Measurements from ENCODE around the gene ZYG11B. TPM values are rescaled to one million over a fixed set of nuclear protein-coding genes. Genes with fewer than 3 reads are reported as not detected.

Gene ZYG11B
- total and polyA plus RNA-seq, 9 of the 15 experiments (the other 6 are each of a cell fraction or from before 2014, with no cell fraction given): 4.9 to 22.2 (median 12.2) TPM

DNA sequence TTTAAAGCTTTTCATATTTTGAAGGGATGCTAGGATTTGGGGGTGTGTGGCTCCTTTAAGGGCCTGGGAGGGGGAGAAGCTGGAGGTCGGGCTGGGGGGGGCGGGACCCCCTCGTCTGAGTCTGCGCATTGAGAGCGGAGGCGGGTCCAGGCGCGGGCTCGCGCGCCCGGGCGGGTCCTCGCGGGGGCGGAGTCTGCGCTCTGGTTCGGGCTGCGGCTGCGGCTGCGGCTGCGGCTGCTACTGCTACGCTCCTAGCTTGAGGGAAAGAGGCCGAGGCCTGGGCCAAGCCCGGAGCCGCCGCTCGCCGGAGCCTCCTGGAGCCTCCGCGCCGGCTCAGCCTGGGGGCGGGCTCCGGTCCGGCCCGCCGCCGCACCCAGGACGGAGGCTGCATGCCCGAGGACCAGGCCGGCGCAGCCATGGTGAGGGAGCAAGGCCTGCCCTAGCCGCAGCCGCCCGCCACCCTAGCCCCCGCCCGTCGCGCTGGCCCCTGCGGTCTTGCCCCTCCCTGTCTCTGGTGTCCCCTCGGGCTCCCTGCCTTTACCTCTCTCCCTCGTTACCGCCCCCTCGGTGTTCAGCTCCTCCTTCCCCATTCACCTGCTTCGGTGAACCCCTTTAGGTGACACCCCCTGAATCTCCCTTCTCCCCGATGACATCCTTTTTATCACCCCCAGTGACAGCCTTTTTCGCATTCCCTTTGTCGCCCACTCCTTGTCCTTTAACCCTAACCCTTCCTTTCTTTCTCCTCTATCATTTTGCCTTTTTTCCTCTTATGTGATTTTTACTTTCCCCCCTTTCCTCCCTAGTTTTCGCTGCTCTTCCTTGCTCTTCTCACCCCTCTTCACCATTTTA lies at the start of gene ZYG11B (continued):
- TF ChIP-seq, protein P1, sequence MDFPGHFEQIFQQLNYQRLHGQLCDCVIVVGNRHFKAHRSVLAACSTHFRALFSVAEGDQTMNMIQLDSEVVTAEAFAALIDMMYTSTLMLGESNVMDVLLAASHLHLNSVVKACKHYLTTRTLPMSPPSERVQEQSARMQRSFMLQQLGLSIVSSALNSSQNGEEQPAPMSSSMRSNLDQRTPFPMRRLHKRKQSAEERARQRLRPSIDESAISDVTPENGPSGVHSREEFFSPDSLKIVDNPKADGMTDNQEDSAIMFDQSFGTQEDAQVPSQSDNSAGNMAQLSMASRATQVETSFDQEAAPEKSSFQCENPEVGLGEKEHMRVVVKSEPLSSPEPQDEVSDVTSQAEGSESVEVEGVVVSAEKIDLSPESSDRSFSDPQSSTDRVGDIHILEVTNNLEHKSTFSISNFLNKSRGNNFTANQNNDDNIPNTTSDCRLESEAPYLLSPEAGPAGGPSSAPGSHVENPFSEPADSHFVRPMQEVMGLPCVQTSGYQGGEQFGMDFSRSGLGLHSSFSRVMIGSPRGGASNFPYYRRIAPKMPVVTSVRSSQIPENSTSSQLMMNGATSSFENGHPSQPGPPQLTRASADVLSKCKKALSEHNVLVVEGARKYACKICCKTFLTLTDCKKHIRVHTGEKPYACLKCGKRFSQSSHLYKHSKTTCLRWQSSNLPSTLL (IDR thresholded peaks at IDR 0.05): peak; percentile 76
- TF ChIP-seq, protein P2, sequence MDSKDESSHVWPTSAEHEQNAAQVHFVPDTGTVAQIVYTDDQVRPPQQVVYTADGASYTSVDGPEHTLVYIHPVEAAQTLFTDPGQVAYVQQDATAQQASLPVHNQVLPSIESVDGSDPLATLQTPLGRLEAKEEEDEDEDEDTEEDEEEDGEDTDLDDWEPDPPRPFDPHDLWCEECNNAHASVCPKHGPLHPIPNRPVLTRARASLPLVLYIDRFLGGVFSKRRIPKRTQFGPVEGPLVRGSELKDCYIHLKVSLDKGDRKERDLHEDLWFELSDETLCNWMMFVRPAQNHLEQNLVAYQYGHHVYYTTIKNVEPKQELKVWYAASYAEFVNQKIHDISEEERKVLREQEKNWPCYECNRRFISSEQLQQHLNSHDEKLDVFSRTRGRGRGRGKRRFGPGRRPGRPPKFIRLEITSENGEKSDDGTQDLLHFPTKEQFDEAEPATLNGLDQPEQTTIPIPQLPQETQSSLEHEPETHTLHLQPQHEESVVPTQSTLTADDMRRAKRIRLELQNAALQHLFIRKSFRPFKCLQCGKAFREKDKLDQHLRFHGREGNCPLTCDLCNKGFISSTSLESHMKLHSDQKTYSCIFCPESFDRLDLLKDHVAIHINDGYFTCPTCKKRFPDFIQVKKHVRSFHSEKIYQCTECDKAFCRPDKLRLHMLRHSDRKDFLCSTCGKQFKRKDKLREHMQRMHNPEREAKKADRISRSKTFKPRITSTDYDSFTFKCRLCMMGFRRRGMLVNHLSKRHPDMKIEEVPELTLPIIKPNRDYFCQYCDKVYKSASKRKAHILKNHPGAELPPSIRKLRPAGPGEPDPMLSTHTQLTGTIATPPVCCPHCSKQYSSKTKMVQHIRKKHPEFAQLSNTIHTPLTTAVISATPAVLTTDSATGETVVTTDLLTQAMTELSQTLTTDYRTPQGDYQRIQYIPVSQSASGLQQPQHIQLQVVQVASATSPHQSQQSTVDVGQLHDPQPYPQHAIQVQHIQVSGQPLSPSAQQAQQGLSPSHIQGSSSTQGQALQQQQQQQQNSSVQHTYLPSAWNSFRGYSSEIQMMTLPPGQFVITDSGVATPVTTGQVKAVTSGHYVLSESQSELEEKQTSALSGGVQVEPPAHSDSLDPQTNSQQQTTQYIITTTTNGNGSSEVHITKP (IDR thresholded peaks at IDR 0.05; ENCODE audit: partially characterized antibody): peak; percentile 50
- TF ChIP-seq OTX1 (CRISPR knock-in tag; IDR thresholded peaks at IDR 0.05): peak; percentile 97
- TF ChIP-seq U2AF1 (optimal IDR thresholded peaks at IDR 0.05; ENCODE audit: low read depth, low read length): peak; percentile 54
- TF ChIP-seq KDM1A (IDR thresholded peaks at IDR 0.05): peak; percentile 9 to 29; a peak in 1 of 4 replicates
- TF ChIP-seq POLR2A (conservative IDR thresholded peaks at IDR 0.05): peak; percentile 82
- TF ChIP-seq HIVEP1 (CRISPR knock-in tag; IDR thresholded peaks at IDR 0.05): 0 out of 2 replicates have a peak, but pooled peaks have one; percentile 54
- no peak for TF ChIP-seq HSF4 (CRISPR knock-in tag; IDR thresholded peaks at IDR 0.05; ENCODE audit: borderline replicate concordance)
- TF ChIP-seq, protein P3, sequence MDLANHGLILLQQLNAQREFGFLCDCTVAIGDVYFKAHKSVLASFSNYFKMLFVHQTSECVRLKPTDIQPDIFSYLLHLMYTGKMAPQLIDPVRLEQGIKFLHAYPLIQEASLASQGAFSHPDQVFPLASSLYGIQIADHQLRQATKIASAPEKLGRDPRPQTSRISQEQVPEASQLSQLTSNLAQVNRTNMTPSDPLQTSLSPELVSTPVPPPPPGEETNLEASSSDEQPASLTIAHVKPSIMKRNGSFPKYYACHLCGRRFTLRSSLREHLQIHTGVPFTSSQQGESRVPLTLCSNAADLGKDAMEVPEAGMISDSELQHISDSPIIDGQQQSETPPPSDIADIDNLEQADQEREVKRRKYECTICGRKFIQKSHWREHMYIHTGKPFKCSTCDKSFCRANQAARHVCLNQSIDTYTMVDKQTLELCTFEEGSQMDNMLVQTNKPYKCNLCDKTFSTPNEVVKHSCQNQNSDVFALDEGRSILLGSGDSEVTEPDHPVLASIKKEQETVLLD (IDR thresholded peaks at IDR 0.05): peak; percentile 89
- TF ChIP-seq, protein P4, sequence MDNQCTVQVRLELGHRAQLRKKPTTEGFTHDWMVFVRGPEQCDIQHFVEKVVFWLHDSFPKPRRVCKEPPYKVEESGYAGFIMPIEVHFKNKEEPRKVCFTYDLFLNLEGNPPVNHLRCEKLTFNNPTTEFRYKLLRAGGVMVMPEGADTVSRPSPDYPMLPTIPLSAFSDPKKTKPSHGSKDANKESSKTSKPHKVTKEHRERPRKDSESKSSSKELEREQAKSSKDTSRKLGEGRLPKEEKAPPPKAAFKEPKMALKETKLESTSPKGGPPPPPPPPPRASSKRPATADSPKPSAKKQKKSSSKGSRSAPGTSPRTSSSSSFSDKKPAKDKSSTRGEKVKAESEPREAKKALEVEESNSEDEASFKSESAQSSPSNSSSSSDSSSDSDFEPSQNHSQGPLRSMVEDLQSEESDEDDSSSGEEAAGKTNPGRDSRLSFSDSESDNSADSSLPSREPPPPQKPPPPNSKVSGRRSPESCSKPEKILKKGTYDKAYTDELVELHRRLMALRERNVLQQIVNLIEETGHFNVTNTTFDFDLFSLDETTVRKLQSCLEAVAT (IDR thresholded peaks at IDR 0.05): peak; percentile 94 to 95
- TF ChIP-seq, protein P5, sequence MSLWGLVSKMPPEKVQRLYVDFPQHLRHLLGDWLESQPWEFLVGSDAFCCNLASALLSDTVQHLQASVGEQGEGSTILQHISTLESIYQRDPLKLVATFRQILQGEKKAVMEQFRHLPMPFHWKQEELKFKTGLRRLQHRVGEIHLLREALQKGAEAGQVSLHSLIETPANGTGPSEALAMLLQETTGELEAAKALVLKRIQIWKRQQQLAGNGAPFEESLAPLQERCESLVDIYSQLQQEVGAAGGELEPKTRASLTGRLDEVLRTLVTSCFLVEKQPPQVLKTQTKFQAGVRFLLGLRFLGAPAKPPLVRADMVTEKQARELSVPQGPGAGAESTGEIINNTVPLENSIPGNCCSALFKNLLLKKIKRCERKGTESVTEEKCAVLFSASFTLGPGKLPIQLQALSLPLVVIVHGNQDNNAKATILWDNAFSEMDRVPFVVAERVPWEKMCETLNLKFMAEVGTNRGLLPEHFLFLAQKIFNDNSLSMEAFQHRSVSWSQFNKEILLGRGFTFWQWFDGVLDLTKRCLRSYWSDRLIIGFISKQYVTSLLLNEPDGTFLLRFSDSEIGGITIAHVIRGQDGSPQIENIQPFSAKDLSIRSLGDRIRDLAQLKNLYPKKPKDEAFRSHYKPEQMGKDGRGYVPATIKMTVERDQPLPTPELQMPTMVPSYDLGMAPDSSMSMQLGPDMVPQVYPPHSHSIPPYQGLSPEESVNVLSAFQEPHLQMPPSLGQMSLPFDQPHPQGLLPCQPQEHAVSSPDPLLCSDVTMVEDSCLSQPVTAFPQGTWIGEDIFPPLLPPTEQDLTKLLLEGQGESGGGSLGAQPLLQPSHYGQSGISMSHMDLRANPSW (CRISPR knock-in tag; IDR thresholded peaks at IDR 0.05): 0 out of 2 replicates have a peak, but pooled peaks have one; percentile 24
- peak; percentile 98 for TF ChIP-seq ZBTB1 (CRISPR knock-in tag; IDR thresholded peaks at IDR 0.05; ENCODE audit: borderline replicate concordance, low read depth)

Measured in K562 (cell line).